NCI-H2196 (cell line): ENCODE measurements around the gene SUPT3H.
"Not testable (repeated sequence)": the region's sequence is repeated elsewhere in the genome, so short reads cannot be mapped to it uniquely, and the experiment has no call there.

Experiments
- DNase-seq: peaks from one replicate; lab custom pipeline; 2025; ENCODE audit not compliant: unreplicated experiment; lab: John Stamatoyannopoulos, UW

Gene SUPT3H

GRCh38 chr6:45073771-45074170 lies 304.0 kb downstream of the SUPT3H start:
- DNase-seq, result no peak

GRCh38 chr6:45072673-45073072 lies 305.1 kb downstream of the SUPT3H start:
- no peak for DNase-seq

- no peak for DNase-seq
These were observed 305.7 kb downstream of the SUPT3H start for GRCh38 chr6:45072016-45072415.

- no peak for DNase-seq
These were observed 308.6 kb downstream of the SUPT3H start for GRCh38 chr6:45069091-45069490.

GRCh38 chr6:45067446-45067845 lies 310.3 kb downstream of the SUPT3H start:
- DNase-seq, result not testable (repeated sequence)

- not testable (repeated sequence) for DNase-seq
These were observed 315.1 kb downstream of the SUPT3H start for GRCh38 chr6:45062659-45063058.

- no peak for DNase-seq
These were observed 320.0 kb downstream of the SUPT3H start for GRCh38 chr6:45057711-45058110.

- DNase-seq, result no peak
These were observed 323.1 kb downstream of the SUPT3H start for GRCh38 chr6:45054610-45055009.

GRCh38 chr6:45052325-45052724 lies 325.4 kb downstream of the SUPT3H start:
- DNase-seq, result no peak

GRCh38 chr6:45049188-45049843 lies 328.4 kb downstream of the SUPT3H start:
- no peak for DNase-seq

- DNase-seq, result no peak
These were observed 330.2 kb downstream of the SUPT3H start for GRCh38 chr6:45047573-45047972.

GRCh38 chr6:45045253-45045601 lies 332.5 kb downstream of the SUPT3H start:
- no peak for DNase-seq

GRCh38 chr6:45044510-45045252 lies 333.1 kb downstream of the SUPT3H start:
- DNase-seq, result no peak

GRCh38 chr6:45044086-45044485 lies 333.6 kb downstream of the SUPT3H start:
- no peak for DNase-seq

GRCh38 chr6:45042673-45043072 lies 335.1 kb downstream of the SUPT3H start:
- DNase-seq, result not testable (repeated sequence)

- no peak for DNase-seq
These were observed 339.5 kb downstream of the SUPT3H start for GRCh38 chr6:45038226-45038625.

- DNase-seq, result no peak
These were observed 341.6 kb downstream of the SUPT3H start for GRCh38 chr6:45036103-45036502.

GRCh38 chr6:45032426-45032825 lies 345.3 kb downstream of the SUPT3H start:
- no peak for DNase-seq

GRCh38 chr6:45031601-45032000 lies 346.1 kb downstream of the SUPT3H start:
- no peak for DNase-seq

- DNase-seq, result no peak
These were observed 350.6 kb downstream of the SUPT3H start for GRCh38 chr6:45027126-45027525.

- no peak for DNase-seq
These were observed 351.7 kb downstream of the SUPT3H start for GRCh38 chr6:45026003-45026516.

GRCh38 chr6:45024610-45025009 lies 353.1 kb downstream of the SUPT3H start:
- no peak for DNase-seq
